ENCODE measurements around the gene GPATCH1.

The GPATCH1 gene

DNA sequence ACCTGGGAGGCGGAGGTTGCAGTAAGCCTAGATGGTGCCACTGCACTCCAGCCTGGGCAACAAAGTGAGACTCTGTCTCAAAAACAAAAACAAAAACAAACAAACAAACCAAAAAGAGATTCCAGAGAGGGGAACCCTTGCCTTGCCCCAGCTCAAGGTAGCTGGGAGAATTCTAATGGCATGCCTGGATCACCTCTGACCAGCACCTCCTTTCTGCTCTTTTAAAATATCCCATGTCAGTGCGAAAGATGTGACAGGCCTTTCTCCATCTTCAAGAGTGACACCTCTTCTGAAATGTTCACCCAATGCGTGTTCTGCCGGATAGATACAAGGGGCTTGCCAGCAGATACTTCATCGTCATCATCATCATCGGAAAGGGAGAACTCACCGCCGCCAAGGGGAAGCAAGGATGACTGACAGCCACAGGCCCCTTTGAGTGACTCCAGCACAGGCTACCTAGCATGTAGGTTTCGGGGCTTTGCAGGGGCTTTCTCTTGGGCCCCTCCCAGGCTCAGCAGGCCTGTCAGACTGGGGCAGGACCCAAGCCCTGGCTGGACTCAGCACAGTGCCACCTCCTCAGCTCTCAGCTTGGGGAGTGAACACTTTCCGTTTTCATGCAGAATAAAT lies 94.3 kb downstream of the GPATCH1 start:
- Histone ChIP-seq H3K27ac (ENCODE audit: extremely low read depth, low read depth, low read length) (no peak overlapping the region; the same call in 1 of the 2 replicates), H3K4me3 (ENCODE audit: low read depth, low read length) (no peak overlapping the region), H3K36me3 (ENCODE audit: control insufficient read depth in 2 of 2, insufficient read depth in 1 of 2, low read length in 2 of 2) (peaks cover 0 to 9% of the 10 kb centered on the region in 2 experiments; a peak in 1 of 3 replicates), H3K4me1 (ENCODE audit: control insufficient read depth, insufficient read depth, low read length) (peaks cover 20% of the 10 kb centered on the region), H3K9me3 (ENCODE audit: control insufficient read depth, insufficient read depth, low read depth, low read length) (no peaks in the 10 kb centered on the region)
- POLR2A ChIA-PET: interaction anchor here (0.5 to 2.9 kb wide), 7 partner anchors 9 to 1308 kb away, joined by 4 to 43 read pairs (median 15); partner anchors contain the start of gene CEBPA
- no peak for TF ChIP-seq ZNF274 (IDR thresholded peaks at IDR 0.05; ENCODE audit: low read length)
- TF ChIP-seq ZNF274 (tag by site-specific recombination; IDR thresholded peaks at IDR 0.05; ENCODE audit: borderline replicate concordance): no peak
- no peak for TF ChIP-seq ZNF350 (tag by site-specific recombination; IDR thresholded peaks at IDR 0.05)
- TF ChIP-seq ZNF394 (tag by site-specific recombination; IDR thresholded peaks at IDR 0.05; ENCODE audit: borderline replicate concordance): no peak
- no peak for TF ChIP-seq ZNF133 (tag by site-specific recombination; IDR thresholded peaks at IDR 0.05)
- TF ChIP-seq, protein P1, sequence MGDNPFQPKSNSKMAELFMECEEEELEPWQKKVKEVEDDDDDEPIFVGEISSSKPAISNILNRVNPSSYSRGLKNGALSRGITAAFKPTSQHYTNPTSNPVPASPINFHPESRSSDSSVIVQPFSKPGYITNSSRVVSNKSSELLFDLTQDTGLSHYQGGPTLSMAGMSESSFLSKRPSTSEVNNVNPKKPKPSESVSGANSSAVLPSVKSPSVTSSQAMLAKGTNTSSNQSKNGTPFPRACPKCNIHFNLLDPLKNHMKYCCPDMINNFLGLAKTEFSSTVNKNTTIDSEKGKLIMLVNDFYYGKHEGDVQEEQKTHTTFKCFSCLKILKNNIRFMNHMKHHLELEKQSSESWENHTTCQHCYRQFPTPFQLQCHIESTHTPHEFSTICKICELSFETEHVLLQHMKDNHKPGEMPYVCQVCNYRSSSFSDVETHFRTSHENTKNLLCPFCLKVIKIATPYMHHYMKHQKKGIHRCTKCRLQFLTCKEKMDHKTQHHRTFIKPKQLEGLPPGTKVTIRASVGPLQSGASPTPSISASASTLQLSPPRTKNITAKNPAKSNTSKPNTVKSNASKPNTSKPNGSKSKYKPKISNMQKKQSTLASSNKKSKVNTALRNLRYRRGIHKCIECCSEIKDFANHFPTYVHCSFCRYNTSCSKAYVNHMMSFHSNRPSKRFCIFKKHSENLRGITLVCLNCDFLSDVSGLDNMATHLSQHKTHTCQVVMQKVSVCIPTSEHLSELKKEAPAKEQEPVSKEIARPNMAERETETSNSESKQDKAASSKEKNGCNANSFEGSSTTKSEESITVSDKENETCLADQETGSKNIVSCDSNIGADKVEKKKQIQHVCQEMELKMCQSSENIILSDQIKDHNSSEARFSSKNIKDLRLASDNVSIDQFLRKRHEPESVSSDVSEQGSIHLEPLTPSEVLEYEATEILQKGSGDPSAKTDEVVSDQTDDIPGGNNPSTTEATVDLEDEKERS (tag by site-specific recombination; IDR thresholded peaks at IDR 0.05): no peak
- no peak for TF ChIP-seq ZNF10 (tag by site-specific recombination; IDR thresholded peaks at IDR 0.05)
- no peak for TF ChIP-seq SETDB1 (IDR thresholded peaks at IDR 0.05; ENCODE audit: insufficient read length, low read length)
- no peak for TF ChIP-seq ZBTB48 (tag by site-specific recombination; IDR thresholded peaks at IDR 0.05)
- no peak for TF ChIP-seq GLI2 (tag by site-specific recombination; IDR thresholded peaks at IDR 0.05; ENCODE audit: borderline replicate concordance, low read depth)
- no peak for TF ChIP-seq ZNF121 (tag by site-specific recombination; IDR thresholded peaks at IDR 0.05)
- no peak for TF ChIP-seq ZNF626 (tag by site-specific recombination; IDR thresholded peaks at IDR 0.05)
- TF ChIP-seq ZBTB20 (tag by site-specific recombination; IDR thresholded peaks at IDR 0.05): no peak
- TF ChIP-seq, protein P2, sequence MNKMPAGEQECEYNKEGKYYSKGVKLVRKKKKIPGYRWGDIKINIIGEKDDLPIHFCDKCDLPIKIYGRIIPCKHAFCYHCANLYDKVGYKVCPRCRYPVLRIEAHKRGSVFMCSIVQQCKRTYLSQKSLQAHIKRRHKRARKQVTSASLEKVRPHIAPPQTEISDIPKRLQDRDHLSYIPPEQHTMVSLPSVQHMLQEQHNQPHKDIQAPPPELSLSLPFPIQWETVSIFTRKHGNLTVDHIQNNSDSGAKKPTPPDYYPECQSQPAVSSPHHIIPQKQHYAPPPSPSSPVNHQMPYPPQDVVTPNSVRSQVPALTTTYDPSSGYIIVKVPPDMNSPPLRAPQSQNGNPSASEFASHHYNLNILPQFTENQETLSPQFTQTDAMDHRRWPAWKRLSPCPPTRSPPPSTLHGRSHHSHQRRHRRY (tag by site-specific recombination; IDR thresholded peaks at IDR 0.05): 0 out of 2 replicates have a peak, but pooled peaks have one; percentile 25
- TF ChIP-seq, protein P3, sequence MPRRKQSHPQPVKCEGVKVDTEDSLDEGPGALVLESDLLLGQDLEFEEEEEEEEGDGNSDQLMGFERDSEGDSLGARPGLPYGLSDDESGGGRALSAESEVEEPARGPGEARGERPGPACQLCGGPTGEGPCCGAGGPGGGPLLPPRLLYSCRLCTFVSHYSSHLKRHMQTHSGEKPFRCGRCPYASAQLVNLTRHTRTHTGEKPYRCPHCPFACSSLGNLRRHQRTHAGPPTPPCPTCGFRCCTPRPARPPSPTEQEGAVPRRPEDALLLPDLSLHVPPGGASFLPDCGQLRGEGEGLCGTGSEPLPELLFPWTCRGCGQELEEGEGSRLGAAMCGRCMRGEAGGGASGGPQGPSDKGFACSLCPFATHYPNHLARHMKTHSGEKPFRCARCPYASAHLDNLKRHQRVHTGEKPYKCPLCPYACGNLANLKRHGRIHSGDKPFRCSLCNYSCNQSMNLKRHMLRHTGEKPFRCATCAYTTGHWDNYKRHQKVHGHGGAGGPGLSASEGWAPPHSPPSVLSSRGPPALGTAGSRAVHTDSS (tag by site-specific recombination; IDR thresholded peaks at IDR 0.05): peak; percentile 80
- peak; percentile 96 for TF ChIP-seq ZNF223 (tag by site-specific recombination; IDR thresholded peaks at IDR 0.05)
- TF ChIP-seq, protein P4, sequence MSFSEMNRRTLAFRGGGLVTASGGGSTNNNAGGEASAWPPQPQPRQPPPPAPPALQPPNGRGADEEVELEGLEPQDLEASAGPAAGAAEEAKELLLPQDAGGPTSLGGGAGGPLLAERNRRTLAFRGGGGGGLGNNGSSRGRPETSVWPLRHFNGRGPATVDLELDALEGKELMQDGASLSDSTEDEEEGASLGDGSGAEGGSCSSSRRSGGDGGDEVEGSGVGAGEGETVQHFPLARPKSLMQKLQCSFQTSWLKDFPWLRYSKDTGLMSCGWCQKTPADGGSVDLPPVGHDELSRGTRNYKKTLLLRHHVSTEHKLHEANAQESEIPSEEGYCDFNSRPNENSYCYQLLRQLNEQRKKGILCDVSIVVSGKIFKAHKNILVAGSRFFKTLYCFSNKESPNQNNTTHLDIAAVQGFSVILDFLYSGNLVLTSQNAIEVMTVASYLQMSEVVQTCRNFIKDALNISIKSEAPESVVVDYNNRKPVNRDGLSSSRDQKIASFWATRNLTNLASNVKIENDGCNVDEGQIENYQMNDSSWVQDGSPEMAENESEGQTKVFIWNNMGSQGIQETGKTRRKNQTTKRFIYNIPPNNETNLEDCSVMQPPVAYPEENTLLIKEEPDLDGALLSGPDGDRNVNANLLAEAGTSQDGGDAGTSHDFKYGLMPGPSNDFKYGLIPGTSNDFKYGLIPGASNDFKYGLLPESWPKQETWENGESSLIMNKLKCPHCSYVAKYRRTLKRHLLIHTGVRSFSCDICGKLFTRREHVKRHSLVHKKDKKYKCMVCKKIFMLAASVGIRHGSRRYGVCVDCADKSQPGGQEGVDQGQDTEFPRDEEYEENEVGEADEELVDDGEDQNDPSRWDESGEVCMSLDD (tag by site-specific recombination; IDR thresholded peaks at IDR 0.05): 0 out of 2 replicates have a peak, but pooled peaks have one; percentile 29
- no peak for TF ChIP-seq ZNF585B (tag by site-specific recombination; IDR thresholded peaks at IDR 0.05)
- no peak for TF ChIP-seq OVOL3 (tag by site-specific recombination; IDR thresholded peaks at IDR 0.05)
- TF ChIP-seq ZNF248 (tag by site-specific recombination; IDR thresholded peaks at IDR 0.05): no peak
- no peak for TF ChIP-seq ZNF658 (tag by site-specific recombination; IDR thresholded peaks at IDR 0.05)
- TF ChIP-seq, protein P5, sequence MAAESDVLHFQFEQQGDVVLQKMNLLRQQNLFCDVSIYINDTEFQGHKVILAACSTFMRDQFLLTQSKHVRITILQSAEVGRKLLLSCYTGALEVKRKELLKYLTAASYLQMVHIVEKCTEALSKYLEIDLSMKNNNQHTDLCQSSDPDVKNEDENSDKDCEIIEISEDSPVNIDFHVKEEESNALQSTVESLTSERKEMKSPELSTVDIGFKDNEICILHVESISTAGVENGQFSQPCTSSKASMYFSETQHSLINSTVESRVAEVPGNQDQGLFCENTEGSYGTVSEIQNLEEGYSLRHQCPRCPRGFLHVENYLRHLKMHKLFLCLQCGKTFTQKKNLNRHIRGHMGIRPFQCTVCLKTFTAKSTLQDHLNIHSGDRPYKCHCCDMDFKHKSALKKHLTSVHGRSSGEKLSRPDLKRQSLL (tag by site-specific recombination; IDR thresholded peaks at IDR 0.05): no peak
- TF ChIP-seq ZNF335 (tag by site-specific recombination; conservative IDR thresholded peaks at IDR 0.05): peak; percentile 66
- TF ChIP-seq IKZF3 (tag by site-specific recombination; IDR thresholded peaks at IDR 0.05): no peak
- TF ChIP-seq ZSCAN30 (tag by site-specific recombination; IDR thresholded peaks at IDR 0.05): no peak
- CTCF ChIA-PET: interaction anchor here (0.7 to 13.1 kb wide), 9 partner anchors 13 to 575 kb away, joined by 3 to 154 read pairs (median 3); partner anchors contain the start of gene LRP3
